HG03039 (cell line): ENCODE results near the gene GABRG3.
"Not testable (repeated sequence)": the region's sequence is repeated elsewhere in the genome, so short reads cannot be mapped to it uniquely, and the experiment has no call there.

Source experiments
- ATAC-seq: cut with Tn5 transposase; IDR thresholded peaks from one replicate; pipeline ENCODE4 v1.9.1; 2021; ENCODE audit warnings: mild to moderate bottlenecking, moderate library complexity; ENCODE audit not compliant: unreplicated experiment

Gene GABRG3

DNA sequence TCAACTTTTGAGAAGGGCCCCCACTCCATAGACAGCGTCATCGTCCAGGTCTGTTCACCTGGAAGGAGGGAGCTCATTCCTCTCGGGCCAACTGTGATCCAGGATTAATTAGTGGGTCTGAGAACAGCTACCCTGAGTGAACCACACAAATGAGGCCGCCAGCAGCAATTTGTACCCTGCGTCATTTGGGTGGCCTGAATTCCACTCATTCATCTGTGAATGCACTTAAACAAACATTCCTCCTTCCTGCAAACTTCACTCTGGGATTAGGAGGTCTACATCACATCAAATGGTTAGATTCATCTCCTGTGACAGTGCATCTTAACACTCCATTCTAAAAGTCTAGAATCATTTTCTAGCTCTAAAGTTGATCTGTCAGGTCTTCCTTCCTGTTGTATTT, 201.8 kb downstream of the GABRG3 start:
- no peak for ATAC-seq

- ATAC-seq, result no peak
Measured at GRCh38 chr15:27175472-27176153, 204.6 kb downstream of the GABRG3 start.

DNA sequence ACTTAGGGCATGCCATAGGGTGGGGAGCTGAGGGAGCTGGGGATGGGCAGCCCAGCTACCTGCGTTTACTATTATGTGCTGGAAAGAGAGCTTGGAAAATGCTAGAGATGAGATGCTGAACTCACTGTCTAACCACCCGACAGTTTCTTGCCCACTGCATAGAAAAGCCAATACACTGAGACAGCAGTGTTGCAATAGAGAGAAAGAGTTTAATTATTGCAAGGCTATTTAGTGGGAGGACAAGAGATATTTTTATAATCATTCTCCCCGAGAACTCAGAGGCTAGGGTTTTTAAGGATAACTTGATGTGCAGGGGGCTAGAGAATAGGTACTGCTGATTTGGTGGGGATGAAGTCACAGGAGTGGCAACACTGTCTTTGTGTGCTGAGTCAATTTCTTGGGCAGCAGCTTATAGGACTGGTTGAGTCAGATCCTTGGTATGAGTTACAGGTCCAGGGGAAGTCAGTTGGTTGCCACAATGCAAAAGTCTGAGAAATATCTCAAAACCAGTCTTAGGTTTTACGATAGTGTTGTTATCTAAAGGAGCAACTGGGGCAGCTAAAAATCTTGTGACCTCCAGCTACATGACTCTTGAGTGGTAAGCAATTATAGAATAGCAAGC, 205.9 kb downstream of the GABRG3 start:
- ATAC-seq, result no peak

- ATAC-seq, result no peak
Measured at GRCh38 chr15:27179789-27180188, 208.8 kb downstream of the GABRG3 start.

- ATAC-seq, result no peak
Measured at GRCh38 chr15:27182561-27183110, 211.7 kb downstream of the GABRG3 start.

GRCh38 chr15:27183201-27183600, 212.2 kb downstream of the GABRG3 start:
- ATAC-seq, result no peak

DNA sequence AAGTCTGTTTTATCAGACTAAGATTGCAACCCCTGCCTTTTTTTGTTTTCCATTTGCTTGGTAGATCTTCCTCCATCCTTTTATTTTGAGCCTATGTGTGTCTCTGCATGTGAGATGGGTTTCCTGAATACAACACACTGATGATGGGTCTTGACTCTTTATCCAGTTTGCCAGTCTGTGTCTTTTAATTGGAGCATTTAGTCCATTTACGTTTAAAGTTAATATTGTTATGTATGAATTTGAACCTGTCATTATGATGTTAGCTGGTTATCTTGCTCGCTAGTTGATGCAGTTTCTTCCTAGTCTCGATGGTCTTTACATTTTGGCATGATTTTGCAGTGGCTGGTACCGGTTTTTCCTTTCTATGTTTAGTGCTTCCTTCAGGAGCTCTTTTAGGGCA, 220.5 kb downstream of the GABRG3 start:
- ATAC-seq, result not testable (repeated sequence)

DNA sequence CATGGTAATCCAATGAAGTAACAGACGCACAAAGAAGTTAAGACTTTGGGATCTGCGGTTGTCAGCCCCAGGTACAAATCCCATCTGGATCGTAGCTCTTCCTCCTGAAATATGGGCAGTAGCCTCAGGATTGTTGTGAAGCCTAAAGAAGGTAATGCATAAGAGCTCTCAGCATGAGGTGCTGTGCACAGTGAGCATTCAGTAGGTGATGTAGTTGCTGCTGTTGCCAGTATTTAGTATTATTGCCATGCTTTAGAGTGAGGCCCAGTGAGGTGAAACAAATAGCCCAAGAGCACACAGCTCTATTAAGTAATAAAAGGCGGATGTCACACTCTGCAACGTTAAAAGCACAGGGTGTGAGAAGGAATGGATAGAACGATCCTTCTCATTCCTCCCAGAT, 225.7 kb downstream of the GABRG3 start:
- ATAC-seq, result no peak

- ATAC-seq, result no peak
Measured at GRCh38 chr15:27201425-27201824, 230.4 kb downstream of the GABRG3 start.

DNA sequence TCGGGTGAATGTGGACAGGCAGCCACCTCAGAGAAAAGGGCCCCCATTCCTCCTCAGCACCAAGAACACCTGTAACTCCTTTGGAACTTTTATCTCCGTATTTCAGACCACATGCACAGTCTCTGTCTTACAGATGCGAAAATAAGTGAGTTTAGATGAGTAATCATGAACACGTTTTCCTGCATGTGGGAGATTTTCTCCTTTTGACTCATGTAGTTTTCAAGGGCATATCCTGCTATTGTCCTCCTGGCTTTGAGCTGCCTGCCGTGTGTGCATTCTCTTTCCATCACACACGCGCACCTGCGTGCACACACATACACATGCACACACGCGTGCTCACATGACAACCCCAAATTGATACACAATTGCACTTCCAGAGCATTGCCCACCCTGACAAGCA, 239.2 kb downstream of the GABRG3 start:
- ATAC-seq, result no peak

GRCh38 chr15:27214032-27214431, 243.1 kb downstream of the GABRG3 start:
- ATAC-seq, result no peak

DNA sequence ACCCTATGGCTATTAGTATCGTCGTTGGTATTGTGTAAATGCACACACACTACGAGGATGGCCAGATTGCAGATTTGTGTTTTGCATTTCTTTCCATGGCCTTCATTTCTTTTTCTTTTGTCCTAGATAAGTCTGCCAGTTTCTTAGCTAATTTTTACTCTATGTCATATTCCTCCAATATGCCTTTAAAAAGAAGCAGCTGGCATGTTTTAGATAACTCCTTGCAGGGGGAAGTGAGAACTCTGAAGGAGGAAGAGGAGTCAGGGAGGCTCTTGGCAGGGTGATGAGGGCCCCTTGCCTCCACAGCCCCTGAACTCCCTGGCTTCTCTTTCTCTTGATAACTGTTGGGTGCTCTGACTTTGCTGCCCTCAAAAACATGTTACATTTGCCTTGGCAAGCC, 244.0 kb downstream of the GABRG3 start:
- no peak for ATAC-seq

- no peak for ATAC-seq
Measured at GRCh38 chr15:27218426-27218825, 247.4 kb downstream of the GABRG3 start.

DNA sequence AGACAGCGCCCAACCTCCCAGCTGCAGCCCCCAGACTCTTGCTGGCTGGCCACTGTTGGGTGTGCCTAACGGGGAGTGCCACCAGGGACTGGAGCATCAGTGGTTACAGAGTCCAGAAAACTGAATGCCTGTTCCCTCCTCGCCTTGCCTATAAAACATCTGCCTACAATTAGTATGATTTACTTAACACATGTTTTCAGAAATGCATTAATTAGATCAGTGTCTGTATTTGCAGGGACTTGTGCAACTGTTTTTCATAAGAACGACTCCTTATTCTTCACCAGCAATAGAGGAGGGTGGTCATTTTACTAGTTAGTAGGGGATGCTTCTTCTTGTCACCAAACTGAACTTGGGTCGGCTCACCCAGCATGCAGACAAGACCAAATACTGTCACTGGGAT, 248.7 kb downstream of the GABRG3 start:
- ATAC-seq, result no peak

GRCh38 chr15:27220199-27220598, 249.2 kb downstream of the GABRG3 start:
- no peak for ATAC-seq

GRCh38 chr15:27222479-27222878, 251.5 kb downstream of the GABRG3 start:
- ATAC-seq, result no peak

DNA sequence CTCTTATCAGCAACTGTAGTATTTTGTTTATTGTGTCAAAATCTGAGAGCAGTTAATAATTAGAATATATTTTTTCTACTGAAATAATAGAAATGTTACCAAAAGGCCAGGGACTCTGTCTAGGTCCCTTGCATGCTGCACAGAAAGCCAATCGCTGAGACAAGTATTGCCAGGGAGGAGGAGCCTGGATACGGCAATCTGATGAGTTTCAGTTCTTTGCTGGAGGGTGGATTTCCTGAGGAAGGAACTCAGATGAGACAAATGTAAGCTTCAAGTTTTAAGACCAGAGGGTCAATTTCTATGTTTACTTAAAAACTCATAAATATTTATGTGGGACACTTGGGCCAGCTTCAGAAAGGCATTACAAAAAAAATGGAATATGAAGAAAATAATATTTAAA, 252.2 kb downstream of the GABRG3 start:
- ATAC-seq, result no peak

DNA sequence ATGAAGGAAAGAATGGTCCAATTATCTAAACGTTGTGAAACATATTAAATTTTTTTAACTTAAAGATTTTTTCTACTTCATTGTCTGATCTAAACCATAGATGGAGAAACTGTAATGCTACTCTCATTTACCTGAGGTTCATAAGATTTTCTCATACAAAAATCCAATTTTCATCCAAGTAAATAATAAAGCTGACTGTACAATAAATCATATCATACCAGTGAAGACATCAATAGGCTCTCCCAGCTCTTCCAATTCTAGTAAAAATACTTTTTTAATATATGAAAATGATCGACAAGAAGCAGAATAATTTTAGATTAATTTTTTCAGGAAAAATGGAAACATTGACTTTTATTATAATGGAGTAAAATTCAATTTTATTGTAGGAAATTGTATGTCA, 260.8 kb downstream of the GABRG3 start:
- ATAC-seq, result no peak

DNA sequence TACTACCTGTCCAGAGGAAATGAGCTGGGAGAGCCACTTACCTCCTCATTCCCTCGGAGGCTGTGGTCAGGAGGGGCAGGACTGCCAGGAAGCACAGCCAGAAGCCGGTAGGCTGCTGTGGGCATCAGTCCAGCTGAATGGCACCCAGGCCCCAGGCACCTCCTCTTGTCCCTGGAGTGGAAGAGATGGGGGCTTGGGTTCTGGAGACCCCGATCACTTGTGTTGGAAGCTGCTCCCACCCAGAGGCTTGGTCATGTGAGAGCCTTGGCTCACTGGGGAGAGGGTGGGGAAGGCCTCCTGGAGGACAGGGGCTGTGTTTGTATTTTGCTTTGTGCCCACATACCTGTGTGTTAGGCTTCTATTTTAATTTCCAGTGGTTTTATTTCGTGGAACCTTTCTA, 261.9 kb downstream of the GABRG3 start:
- ATAC-seq, result no peak

- ATAC-seq, result no peak
Measured at GRCh38 chr15:27234593-27234992, 263.6 kb downstream of the GABRG3 start.

- ATAC-seq, result no peak
Measured at GRCh38 chr15:27235161-27235560, 264.2 kb downstream of the GABRG3 start.

- ATAC-seq, result no peak
Measured at GRCh38 chr15:27235681-27236080, 264.7 kb downstream of the GABRG3 start.
